Spleen (tissue), 7 donors: ENCODE results near the gene RAMP3.

Source experiments
- CTCF ChIP-seq, 11 experiments: fragments of 200-600 bp in 7 of 11; fragments of 450-650 bp in 4 of 11; sonication (generic) in 4 of 11; IDR thresholded peaks in 8 of 11; conservative IDR thresholded peaks in 3 of 11; 1 replicate in 7 of 11; 2 replicates in 4 of 11; pipeline versions ENCODE4 v1.4.0 to v1.8.0; 2016 to 2021; ENCODE audit warnings: antibody characterized with exemption in 11 of 11, inconsistent platforms in 4 of 11, mild to moderate bottlenecking in 1 of 11
- POLR2A ChIP-seq, 3 donors: fragments of 450-650 bp; IDR thresholded peaks; one replicate each; pipeline ENCODE4 v1.5.1; 2017; ENCODE audit warnings: antibody characterized with exemption in 3 of 3, mild to moderate bottlenecking in 1 of 3
- donor health status: DM: no; HTN: no; CAD: no; lungs with moderate emphysema.
- donor health status: DM: no; HTN: no; CAD: no.
- donor health status: DM: no; HTN: no; CAD: no.

DNA sequence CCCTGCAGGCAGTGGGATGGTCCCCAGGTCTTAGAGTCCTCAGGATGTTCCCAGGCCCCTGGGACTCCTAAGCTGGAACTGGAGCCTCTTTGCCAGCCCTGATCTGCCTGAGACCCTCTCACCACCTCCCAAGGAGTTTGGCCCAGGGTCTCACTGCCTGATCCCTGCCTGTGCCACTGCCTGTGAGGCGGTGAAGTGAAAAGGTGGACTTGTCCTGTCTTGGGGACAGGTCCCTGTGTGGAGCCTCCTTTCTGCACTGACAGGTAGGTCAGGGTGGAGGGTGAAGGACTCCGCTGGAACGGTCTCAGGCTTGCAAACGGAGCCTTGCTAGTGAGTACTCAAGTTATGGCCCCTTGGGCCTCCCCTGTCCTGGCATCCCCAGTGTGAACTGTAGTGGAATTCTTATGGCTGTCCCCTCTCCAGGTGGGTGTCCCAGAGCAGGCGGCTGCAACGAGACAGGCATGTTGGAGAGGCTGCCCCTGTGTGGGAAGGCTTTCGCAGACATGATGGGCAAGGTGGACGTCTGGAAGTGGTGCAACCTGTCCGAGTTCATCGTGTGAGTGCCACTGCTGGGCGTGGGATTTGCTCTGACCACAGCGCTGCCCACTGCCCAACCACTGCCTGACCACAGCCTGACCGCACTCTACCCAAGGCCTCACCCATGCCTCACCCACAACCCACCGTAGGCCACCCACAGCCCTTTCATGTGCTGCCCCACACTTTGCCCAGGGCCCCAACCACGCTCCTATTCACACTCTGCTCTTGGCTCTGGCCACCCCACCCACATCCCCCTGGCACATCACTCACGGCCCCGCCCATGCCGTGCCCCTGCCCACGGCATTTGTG, 19.5 kb downstream of the RAMP3 start:
- TF ChIP-seq CTCF (IDR thresholded peaks at IDR 0.05 in 8 of 11, conservative IDR thresholded peaks at IDR 0.05 in 3 of 11) (no peak), POLR2A (IDR thresholded peaks at IDR 0.05) (no peak)
